ENCODE results near the gene LSMEM2.
A peak's percentile ranks its signal among the peaks of the same experiment; 100 is the strongest.
"Not testable (repeated sequence)": the region's sequence is repeated elsewhere in the genome, so short reads cannot be mapped to it uniquely, and the experiment has no call there.

The LSMEM2 gene

DNA sequence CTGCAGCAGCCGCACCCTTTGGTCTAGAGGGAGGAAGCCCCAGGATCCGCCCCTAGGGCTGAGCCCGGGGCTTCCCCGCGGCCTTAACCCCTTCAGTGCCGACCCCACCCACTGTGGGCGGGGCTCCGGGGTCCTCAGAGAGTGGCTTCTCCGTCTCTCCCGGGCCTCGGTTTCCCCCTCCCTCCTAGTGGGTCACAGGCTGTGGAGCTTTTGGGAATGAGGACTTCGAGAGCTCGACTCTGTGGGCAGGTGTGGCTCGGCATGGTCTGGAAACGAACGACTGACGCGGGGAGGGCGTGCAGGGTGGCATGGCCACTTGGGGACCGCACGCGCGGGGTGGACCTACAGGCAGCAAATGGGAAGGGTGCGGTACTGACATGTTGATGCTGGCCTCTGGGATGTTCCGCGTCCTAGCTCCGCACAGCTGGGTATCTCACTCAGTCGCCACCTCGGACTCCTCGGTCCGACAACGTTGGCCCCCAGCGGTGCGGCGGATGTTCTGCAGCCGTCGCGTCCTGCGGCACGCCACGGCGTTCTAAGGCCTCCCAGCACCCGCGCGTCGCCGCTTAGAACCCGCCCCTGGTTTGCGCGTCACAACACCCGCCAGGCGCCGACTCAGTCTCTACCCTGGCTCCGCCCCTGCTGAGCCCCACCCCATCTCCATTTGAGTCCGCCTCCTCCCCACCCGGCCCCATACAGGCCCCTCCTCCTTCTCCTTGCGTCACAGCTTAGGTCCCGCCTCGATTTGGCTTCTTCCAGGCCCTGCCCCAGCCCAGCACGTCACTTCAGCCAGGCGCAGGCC lies 20.1 kb downstream of the LSMEM2 start, which contains the start of the genes HYAL3 and NAA80:
Gene HYAL3, minus strand, starts transcription at position 570 of the 802 bp plus-strand sequence. CDS start 3,803 bp downstream, outside the sequence.
Gene NAA80, minus strand, starts transcription at position 570 of the 802 bp plus-strand sequence. CDS start 1,942 bp downstream, outside the sequence.
- peak; percentile 99 for DNase-seq (ENCODE audit: low read depth)

DNA sequence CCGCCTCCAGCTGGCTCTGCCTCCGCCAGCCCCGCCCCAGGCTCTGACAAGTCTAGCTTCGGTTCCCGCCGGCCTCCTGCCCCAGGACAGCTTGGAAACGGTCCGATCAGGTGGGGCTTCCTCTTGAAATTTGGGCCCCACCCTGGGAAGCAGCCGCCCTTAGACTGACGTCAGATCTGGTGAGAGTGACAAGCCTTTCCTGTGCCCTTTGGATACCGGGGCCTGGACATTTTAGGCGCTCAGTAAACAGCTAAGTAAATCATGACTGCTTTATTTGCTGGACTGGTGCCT lies 20.7 kb downstream of the LSMEM2 start:
- no peak for DNase-seq (ENCODE audit: low read depth)

DNA sequence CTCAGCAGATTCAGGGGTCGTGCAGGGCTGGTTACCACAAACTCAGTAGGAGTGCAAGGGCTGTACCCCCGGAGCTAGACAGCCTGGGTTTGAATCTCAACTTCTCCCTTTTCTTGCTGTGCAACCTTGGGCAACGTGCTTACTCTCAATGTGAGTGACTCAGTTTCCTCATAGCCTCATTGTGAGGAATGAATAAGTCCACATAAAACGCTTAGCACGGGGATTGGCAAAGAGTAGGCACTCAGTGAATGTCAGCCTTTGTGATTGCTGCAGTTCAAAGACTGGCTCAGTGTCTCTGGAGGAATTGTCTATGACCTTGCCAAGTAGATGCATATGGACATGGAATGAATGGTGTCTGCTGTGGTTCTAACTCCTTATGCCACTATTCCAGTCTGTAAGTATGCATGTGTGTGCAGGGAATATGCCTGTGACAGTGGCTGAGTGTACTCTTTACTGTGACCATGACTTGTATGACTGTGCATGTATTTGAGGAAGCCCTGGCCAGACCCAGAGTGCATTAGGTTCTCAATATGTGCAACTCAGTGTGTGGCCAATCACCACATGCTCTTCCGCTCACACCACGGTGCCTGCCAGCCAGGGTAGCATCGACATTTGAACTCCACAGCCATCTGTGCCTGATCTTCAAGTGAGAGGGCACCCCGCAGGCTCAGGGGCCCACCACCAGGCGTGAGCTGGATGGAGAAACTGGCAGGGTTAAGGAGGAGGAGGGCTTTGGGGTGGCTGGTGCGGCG lies 21.2 kb downstream of the LSMEM2 start:
- no peak for DNase-seq (ENCODE audit: low read depth)

DNA sequence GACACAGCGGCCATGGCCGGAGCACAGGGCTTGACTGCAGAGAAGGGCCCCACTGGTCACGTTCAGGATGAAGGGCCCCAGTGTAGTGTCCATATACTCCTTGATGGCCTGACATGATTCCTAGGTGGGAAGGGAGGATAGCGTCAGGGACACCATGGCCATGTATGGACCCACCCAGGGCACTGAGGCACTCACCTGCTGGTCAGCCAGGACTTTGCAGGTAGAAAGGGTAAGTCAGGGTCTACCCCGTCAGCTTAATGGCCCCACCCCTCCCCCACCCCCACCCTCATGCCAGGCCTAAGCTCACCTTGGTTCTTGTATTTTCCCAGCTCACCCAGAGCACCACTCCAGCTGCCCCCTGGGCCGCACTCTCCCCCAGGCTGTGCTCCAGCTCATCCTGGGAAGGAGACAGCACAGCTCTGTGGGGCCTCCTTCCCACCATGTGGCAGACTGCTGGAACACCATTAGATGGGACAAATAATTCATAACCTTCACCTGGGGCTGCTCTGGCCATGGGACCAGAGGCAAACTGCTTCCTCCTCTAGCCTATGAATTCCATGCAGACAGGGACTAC lies 21.9 kb downstream of the LSMEM2 start:
- DNase-seq (ENCODE audit: low read depth), result no peak

DNA sequence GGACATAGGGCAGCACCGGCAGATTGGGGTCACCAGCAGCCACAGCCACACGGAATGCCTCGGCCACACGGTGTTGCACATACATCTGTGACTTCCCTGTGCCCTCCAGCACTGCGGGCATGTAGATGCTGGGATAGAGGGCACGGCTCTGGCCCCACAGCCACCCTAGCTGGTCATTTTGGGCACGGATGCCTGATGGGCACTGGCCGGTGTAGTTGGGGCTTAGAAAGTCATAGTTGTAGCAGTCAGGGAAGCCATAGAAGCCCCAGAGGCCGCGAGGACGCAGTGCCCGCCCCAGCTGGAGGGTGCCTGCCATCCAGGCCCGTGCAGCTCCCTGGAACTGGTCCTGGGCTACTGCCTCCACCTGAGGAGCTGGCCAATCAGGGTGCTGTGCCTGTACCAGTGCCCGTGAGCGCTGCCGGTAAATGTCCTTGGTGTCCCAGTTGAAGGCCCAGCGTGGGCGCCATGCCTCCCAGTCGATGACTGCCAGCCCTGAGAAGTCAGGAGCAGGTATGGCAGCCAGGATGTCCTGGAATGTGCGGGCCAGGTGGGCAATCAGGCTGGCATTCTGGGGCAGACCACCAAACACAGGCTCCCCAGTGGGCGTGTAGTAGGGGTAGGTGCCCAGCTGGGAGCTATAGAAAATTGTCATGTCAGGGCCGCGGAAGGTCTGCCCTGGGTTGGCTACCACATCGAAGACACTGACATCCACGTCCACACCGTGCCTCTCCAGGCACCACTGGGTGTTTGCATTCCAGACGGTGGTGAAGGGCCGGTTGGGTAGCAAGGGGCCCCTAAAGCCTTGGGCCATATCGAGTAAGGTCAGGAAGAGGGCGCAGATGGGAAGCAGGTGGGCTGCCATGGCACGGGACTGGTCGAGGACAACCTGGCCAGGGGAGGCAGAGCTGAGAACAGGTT lies 23.5 kb downstream of the LSMEM2 start:
- DNase-seq (ENCODE audit: low read depth), result no peak

DNA sequence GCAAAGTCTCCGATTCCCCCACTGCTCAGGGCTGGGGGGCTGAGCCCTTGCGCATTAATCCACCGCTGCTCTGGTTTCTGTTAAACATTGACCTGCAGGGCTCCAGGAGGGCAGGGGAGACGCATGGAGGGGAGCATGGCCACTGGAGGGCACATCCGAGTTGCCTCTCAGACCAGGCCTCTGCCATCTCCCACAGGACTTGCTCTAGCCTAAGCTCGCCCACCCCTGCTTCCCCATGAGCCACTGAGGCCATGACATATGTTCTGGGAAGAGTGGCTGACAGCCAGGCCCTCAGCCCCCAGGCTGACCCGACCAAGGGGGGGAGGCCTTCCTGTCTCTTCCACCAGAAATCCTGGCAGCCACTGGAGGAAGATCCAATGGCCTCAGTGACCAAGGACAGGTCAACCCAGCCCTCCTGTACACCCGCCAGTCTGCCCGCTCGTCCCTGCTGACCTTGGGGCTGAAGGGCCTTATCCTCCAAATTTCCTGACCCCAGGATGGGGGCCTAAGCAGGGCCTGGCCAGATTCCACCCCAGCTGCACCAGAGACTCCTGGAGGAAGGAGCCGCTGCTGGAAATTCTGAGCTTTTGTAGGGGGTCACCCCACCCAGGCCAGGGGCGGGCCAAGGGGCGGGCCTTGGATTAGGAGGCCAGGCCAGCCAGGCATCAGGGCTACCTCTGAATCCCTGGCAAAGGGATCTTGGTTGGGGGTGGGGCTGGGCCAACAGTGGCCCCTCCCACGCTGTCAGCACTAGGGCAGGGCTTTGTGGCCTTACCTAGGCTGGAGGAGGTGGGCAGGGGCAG lies 24.3 kb downstream of the LSMEM2 start, which contains the start of gene HYAL1:
Gene HYAL1, minus strand, starts transcription at position 562 of the 803 bp plus-strand sequence. CDS start 618 bp downstream, outside the sequence.
- no peak for DNase-seq (ENCODE audit: low read depth)

DNA sequence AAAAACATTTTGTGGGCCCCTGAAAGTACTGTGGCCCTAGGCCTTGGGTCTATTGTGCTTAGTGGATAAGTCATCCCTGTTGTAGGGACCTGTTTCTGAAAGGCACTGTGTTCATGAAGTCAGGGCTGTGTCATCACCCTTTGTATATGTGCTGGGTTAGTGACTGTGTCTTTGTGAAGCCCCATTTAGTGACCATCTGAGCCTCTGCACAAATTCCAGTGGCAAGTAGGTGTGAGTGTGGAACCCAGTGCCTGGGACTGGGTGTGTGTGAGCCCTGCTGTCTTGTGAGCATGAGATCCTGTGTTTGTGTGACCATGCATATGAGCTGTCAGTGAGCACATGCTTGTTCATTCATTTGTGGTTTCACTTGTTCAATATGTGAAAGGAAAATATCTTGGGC lies 25.7 kb downstream of the LSMEM2 start:
- DNase-seq (ENCODE audit: low read depth), result no peak

DNA sequence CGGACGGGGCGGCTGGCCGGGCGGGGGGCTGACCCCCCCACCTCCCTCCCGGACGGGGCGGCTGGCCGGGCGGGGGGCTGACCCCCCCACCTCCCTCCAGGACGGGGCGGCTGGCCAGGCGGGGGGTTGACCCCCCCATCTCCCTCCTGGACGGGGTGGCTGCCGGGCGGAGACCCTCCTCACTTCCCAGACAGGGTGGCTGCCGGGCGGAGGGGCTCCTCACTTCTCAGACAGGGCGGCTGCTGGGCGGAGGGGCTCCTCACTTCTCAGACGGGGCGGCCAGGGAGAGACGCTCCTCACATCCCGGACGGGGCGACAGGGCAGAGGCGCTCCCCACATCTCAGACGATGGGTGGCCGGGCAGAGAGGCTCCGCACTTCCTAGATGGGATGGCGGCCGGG lies 33.2 kb downstream of the LSMEM2 start:
- DNase-seq (ENCODE audit: low read depth), result not testable (repeated sequence)

DNA sequence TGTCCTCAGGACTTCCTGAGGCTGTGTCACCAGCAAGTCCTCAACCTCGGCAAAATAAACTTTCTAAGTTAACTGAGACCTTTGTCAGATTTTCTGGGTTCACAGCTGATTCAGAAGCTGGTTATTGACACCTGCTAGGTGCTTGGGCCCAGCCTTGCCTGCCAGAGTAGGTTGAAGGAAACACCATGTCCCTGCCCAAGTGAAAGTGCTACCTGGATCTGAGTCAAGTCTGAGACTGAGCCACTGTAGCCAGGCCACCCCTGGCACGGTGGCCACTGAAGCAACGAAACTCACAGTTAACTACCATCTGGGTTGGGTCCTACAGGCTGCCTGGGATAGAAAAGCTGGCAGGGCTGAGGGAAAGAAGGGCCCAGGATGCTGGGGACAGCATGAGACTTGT lies 35.5 kb downstream of the LSMEM2 start:
- no peak for DNase-seq (ENCODE audit: low read depth)

DNA sequence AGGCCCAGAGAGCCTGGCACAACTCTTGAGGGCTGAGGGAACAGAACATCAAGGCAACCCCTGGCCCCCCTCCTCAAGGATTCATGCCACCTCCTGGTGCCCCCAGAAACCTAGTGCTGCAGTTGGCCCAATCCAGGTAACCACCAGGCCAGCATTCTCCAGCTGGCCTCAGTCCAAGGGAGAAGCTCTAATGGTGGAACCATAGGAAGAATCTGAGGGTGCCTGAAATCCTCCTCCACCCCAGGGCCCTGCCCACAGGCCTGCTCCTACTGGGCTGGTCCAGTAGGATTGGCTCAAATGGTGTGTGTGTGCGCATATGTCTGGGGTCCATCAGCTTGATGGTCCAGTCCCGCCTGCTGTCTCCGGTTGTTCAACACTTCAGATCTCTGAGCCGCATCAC lies 35.9 kb downstream of the LSMEM2 start:
- DNase-seq (ENCODE audit: low read depth), result no peak

DNA sequence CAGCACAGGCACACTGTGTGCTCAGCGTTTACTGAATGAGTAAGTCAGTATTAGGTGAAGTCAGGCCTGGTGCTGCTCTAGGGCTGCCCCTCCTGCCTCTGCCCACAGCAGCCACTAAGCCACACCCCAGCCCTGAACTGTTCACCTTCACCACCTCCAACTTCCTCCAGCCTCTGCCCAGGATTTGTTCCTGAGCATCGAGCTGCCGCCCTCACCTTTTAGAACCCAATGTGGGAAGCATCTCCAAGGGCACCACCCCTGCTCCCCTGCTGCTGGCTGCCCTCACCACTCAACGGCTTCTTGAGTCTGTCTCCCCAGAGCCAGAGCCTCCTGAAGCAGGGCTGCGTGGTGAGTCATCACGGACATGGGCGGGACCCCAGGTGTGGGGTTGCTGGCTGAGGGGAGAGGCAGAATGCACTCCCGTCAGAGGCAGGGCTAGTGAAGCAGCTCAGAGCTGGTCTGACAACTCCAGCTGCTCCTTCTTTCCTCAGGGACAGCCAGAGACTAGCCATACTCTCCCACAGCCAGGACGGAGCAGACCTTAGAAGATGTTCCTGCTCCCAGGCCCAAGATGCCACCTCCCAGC lies 37.9 kb downstream of the LSMEM2 start:
- DNase-seq (ENCODE audit: low read depth), result peak; percentile 49

DNA sequence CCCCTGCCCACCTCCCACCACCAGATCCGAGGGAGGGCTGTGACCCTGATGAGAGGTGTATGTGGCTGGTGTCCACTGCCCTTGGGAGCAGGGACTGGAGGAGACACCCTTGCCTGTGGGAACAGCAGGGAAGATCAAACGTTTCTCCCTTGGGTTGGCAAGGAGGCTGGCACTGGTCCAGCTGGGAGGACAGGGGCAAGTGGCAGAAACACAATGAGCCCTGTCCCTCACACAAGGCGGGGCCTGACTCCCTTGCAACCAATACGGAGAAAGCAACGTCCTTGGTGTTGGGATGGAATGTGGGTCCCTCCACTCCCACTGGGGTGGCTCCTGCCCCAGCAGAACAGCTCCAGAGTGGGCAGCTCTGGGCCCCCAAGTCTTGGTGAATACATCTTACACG lies 38.4 kb downstream of the LSMEM2 start:
- DNase-seq (ENCODE audit: low read depth), result no peak

DNA sequence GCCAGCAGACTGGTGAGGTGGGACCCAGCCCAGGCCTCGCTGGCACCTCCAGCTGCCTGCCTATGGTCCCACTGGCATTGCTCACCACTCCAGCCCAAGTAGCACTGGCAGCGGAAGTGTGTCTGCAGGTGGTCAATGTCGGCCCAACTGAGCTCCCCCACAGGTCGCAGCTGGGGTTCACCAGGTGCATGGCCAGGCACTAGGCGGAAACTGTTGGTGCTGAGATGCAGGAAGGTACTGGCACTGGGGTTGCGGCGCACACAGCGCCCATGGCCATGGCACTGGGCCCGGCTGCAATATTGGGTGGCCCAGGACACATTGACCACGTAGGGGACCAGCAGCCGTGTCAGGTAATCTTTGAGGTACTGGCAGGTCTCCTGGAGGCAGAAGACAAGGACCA lies 39.3 kb downstream of the LSMEM2 start:
- DNase-seq (ENCODE audit: low read depth), result no peak

DNA sequence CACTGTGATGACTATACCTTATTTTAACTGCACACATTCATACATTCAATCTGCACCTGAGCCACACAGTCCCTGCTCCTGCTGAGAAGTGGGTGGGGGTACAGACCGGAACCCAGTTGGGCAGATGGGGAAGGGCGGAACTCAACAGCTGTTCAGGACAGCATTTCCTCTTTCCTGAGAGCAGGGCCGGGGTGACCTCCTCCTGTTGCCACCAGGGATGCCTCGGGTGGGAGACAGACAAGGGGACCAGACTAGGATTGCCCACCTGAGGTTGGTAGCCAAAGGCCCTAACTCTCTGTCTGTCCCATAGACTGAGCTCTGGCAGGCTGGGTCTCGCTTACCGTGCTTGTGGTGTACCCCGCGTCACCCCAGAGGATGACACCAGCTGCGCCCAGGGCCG lies 39.7 kb downstream of the LSMEM2 start:
- no peak for DNase-seq (ENCODE audit: low read depth)

DNA sequence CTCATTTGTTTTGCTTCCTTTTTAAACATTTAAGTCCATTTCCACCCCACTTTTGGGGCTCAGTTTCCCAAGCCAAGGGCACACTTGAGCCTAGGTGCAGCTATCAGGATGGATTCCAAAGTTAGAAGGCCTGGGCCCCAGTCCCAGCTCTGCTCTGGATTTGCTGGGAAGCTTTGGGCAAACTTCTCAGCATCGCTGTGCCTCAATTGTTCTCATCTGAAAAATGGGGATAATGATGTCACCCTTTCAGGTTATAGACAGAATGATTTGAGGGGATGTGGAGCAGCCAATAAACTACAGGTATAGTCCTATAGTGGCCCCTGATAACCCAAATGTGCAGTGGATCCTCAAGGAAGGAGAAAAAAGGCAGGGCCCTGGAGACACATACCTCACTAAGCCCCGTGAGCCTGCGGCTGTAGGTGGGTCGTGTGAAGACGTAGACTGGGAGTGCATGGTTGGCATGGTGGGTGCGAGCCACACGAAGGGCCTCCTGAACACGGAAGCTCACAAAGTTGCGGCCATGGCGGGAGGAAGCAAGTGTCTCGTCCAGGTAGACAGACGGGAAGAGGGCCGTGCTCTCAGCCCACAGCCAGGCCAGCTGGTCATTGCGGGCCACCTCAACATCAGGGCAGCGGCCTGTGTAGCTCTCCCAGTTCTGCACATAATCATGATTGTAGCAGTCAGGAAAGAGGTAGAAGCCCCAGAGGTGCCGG lies 40.5 kb downstream of the LSMEM2 start:
- DNase-seq (ENCODE audit: low read depth), result no peak

DNA sequence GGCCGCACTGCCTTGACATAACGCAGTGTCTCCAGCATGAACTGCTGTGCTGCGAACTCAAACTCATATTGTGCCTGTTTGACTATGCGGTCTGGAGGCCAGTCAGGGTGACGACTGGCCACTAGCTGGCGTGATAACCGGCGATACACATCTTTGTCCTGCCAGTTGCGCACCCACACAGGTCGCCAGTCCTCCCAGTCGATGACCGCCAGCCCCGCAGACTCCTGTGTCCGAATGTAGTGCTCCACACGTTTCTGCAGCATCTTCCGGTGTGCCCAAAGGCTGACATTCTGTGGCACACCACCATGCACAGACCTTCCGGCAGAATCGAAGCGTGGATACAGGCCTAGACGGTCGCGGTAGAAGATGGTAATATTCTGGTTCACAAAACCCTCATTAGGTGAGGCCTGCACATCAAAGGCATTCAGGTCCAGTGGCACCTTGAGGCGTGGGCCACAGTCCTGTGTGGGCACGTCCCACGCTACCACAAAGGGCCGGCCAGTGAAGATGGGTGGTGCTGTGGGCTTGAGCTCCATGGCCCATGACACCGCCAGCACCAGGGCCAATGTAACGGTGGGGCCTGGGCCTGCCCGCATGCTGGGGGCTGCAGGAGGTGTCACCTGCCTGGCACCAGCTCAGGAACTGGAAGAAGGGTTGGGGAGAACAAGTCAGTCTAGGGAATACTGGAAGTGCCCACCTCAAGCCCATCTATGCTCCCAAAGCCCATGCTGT lies 41.2 kb downstream of the LSMEM2 start:
- DNase-seq (ENCODE audit: low read depth), result no peak

DNA sequence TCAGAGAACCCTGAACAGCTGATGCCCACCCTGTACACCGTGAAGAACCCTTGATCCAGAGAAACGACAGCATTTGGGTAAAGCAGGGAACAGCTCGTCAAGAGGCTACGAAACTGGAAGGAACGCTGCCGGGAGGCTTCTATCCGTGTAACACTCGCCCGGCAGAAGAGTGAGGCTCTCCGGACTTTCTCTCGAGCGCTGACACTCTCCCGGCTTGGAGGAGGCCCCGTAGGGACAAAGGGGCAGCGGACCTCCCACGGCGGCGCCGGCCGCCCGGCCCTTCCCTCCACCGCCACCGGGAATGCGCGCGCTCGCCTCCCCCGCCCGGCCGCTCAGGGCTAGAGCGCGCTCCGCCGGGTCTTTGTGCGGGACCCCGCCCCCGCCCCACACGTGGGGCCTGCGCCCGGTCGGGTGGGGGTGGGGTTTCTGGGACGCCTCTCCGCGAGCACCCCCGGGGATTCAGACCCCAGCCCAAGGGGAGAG lies 42.0 kb downstream of the LSMEM2 start:
- DNase-seq (ENCODE audit: low read depth), result peak; percentile 57

DNA sequence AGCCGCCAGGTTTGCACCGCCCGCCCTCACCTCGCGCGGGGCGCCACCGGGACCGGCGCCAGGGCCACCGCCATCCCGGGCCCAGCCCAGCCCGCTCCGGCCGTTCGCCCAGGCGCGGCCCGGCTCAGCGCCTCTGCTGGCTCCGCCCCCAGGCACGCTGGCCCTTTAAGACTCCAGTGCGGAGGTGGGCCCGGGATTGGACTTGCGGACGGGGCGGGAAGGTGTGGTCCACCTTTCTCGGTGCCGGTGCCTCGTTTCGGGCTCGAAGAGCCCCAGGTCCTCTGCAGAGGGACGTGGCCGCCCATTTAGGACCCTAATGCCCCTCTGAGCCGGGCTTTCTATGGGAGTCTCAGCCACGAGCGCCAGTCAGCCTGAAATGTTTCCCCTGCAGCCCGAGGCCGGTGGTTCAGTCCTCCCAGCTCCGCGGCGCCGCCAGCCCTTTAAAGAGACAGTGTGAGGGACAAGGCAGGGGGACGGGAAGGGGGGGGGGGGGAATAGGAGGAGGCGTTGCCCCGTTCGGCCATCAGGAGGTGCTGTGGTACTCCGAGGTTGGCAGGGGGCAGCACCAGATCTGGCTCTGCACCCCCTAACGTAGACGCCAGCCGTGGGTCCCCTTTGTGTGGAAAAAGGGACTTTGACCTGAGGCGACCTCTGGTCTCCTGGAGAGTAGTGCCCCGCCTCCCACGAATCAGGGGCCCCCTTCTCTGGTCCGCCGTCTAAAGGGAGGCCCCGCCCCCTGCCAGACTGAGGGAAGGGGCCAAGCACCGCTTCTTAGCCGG lies 42.6 kb downstream of the LSMEM2 start:
- peak; percentile 73 for DNase-seq (ENCODE audit: low read depth)

DNA sequence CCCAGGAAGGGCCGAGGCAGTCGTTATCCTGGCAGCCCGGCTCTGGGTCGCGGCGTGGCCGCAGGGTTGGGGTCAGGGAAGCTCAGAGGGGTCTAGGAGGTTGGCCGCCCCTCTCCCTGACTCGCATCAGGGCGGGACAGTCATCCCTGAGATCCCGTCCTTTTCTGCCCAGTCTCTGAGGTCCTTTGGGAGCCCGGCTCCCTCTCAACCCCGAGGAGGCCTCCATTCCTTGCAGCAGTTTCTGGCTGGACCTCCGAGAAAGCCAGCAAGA lies 43.2 kb downstream of the LSMEM2 start:
- no peak for DNase-seq (ENCODE audit: low read depth)
